ENCODE measurements around the gene TSC22D2.
A peak's percentile ranks its signal among the peaks of the same experiment; 100 is the strongest.

- TF ChIP-seq EP300 (IDR thresholded peaks at IDR 0.05) (no peak), POLR2AphosphoS5 (IDR thresholded peaks at IDR 0.05) (no peak)
- TF ChIP-seq, protein P1, sequence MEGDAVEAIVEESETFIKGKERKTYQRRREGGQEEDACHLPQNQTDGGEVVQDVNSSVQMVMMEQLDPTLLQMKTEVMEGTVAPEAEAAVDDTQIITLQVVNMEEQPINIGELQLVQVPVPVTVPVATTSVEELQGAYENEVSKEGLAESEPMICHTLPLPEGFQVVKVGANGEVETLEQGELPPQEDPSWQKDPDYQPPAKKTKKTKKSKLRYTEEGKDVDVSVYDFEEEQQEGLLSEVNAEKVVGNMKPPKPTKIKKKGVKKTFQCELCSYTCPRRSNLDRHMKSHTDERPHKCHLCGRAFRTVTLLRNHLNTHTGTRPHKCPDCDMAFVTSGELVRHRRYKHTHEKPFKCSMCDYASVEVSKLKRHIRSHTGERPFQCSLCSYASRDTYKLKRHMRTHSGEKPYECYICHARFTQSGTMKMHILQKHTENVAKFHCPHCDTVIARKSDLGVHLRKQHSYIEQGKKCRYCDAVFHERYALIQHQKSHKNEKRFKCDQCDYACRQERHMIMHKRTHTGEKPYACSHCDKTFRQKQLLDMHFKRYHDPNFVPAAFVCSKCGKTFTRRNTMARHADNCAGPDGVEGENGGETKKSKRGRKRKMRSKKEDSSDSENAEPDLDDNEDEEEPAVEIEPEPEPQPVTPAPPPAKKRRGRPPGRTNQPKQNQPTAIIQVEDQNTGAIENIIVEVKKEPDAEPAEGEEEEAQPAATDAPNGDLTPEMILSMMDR (IDR thresholded peaks at IDR 0.05), result peak in 1 of 2 donors; percentile 7
Observed at GRCh38 chr3:150412561-150413231, 4.6 kb downstream of the TSC22D2 start.
